HG03159 (cell line): ENCODE results near the gene PYCARD.
"Not testable (repeated sequence)": the region's sequence is repeated elsewhere in the genome, so short reads cannot be mapped to it uniquely, and the experiment has no call there.

ENCODE experiments used
- ATAC-seq: cut with Tn5 transposase; IDR thresholded peaks from one replicate; pipeline ENCODE4 v1.9.1; 2021; ENCODE audit warnings: mild to moderate bottlenecking, moderate library complexity; ENCODE audit not compliant: unreplicated experiment

Gene PYCARD

DNA sequence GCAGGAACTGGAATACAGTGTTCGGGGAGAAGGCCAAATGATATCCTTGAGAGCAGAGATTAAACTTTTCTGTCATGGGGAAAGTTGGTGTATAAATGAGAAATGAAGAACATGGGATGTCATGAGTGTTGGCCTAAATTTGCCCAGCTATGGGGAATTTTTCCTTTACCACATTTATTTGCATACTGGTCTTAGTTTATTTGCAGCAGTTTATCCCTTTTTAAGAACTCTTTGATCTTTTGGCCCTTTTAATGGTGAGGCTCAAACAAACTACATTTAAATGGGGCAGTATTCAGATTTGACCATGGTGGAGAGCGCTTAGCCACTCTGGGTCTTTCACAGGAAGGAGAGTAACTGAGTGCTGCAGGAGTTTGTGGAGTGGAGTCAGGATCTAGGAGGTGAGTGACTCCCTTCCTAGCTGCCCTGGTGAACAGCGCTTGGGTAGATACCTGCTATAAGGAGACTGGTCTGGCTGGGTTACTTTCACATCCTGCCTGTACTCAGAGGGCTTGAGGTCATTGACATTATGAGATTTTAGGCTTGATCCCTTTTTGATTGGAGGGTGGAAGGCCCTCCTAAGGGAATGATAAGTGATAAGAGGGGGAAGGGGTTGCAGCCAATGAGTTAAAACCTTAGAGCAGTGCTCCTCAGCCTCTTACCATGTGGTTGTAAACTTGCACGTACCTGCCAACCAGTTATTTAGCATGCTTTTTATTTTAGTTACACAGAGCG, 10.7 kb downstream of the PYCARD start:
- no peak for ATAC-seq

DNA sequence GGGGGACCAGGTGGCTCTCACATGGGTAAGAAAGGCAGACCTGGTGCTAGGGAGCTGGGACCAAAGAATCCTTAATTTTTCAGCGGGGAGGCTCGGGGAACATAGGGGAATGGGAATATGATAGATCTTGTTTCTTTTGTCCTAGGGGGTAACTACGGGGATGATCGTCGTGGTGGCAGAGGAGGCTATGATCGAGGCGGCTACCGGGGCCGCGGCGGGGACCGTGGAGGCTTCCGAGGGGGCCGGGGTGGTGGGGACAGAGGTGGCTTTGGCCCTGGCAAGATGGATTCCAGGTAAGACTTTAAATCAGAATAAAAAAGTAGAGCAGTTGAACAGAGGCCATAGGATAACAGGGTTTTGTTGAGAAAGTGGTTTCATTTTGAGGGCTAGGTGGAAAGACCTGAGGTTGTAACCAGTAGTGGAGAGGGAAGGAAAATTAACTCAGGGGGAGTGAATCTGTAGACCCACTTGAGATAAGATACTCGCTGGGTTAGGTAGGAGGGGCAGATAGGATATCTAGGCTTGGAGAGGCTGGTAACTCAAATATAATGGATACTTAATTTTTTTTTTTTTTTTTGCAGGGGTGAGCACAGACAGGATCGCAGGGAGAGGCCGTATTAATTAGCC, 11.6 kb downstream of the PYCARD start:
- no peak for ATAC-seq

DNA sequence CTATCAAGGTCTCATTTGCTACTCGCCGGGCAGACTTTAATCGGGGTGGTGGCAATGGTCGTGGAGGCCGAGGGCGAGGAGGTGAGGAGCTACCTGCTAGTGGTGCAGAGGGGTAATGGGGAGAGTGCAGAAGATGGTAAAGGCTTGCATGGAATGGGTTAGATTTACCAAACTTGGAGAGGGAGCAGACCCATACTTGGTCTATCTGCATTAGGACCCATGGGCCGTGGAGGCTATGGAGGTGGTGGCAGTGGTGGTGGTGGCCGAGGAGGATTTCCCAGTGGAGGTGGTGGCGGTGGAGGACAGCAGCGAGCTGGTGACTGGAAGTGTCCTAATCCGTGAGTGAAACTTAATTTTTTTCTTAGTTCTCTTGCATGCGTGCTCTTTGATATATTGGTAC, 12.5 kb downstream of the PYCARD start:
- ATAC-seq = no peak

GRCh38 chr16:31189412-31189778, 13.2 kb downstream of the PYCARD start:
- no peak for ATAC-seq

- ATAC-seq = no peak
Observed at GRCh38 chr16:31188450-31189411, 13.8 kb downstream of the PYCARD start.

DNA sequence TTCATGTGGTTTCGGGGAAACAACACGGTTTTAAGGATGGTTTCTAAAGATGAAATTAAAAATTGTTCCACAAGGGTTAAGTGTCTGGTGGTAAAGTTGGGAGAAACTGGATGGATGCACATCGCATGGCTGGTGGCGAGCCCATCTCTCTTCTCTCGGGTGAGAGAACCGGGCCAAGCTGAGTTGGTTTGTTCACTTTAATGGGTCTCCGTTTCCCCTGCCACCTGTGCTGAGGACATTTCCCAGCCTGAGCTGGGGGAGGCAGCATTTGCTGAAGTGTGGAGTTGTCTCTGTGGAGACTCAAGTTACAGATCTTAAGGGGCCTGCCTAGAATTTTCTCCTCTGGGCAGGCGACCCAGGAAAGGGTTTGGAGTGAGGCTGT, 14.8 kb downstream of the PYCARD start:
- ATAC-seq = no peak

DNA sequence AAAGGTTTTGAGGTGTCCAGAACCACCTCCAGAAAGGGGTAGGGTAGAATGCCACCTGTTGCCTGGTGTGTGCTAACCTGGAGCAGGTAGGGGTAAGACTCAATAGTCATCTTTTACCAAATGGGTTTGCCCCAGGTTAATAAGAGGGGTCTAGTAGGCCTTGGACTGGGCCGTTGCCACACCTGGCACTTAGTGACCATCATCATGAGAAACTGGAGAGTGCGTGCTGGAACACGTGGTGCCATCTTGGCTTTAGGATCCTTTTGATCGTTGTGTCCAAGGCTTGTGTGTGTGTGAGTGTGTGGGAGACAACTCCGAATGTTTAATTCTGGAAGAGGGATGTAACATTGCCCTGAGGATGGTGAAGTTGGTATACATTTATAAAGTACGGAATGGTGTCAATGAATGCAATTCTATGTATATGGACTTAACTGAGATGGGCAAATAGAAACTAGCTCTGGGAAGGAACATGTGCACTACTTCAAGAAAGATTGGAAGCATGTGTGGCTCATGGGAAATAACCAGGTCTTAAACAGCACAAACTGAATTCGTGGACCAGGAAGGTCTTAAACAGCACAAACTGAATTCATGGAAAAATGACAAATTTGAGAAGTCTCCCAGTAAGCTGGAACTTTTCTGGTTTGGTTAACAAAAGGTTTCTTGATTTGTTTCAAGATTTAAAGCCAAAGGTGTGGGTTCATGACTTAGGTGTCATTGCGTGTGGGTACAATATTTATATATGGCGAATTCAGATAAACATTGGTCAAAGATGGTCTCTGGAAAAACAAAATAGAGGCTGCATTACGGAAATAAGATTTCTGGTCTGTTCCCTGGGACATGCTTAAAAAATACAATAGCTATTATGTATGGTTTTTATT, 15.4 kb downstream of the PYCARD start:
- ATAC-seq = no peak

- ATAC-seq = no peak
Observed at GRCh38 chr16:31186176-31186575, 16.4 kb downstream of the PYCARD start.

- ATAC-seq = no peak
Observed at GRCh38 chr16:31185339-31185738, 17.2 kb downstream of the PYCARD start.

DNA sequence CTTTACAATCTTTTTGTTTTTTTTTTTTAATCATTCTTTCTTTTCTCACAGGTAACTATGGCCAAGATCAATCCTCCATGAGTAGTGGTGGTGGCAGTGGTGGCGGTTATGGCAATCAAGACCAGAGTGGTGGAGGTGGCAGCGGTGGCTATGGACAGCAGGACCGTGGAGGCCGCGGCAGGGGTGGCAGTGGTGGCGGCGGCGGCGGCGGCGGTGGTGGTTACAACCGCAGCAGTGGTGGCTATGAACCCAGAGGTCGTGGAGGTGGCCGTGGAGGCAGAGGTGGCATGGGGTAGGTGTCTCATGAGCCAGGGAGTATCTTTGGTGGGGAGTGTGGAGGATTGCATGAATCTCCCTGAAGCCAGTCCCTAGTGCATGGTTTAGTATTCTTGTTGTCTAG, 17.7 kb downstream of the PYCARD start:
- no peak for ATAC-seq

DNA sequence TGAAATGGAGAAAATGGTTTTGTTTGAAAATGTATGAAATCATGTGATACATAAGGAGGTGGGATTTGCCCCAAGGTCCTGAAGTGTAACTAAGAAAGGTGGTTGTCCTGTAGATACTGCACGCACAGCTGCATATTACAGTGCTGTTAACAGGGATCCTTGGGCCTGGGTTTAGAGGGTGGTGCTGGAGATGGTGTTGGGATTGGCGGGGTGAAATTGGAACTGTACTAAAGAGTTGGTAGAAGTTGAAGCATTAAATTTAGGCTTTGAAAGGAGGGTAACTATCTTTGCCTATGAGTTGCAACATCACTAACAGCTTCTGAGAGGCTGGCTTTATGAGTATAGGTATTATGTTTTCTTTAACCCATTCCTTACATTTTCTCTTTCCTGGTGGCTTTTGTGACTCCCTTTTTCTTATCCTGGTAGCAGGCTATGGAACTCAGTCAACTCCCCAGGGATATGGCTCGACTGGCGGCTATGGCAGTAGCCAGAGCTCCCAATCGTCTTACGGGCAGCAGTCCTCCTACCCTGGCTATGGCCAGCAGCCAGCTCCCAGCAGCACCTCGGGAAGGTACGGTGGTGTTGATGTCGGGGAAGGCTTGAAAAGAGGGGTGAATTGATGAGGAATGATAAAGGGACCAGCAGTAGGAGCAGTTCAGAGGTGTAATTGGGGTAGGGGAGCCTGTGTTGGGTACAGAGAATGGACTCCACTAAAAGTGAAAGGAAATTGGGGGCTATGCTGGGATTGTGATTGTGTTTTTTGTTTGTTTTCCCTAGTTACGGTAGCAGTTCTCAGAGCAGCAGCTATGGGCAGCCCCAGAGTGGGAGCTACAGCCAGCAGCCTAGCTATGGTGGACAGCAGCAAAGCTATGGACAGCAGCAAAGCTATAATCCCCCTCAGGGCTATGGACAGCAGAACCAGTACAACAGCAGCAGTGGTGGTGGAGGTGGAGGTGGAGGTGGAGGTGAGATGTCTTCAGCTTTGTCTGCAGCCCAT, 18.8 kb downstream of the PYCARD start:
- no peak for ATAC-seq

GRCh38 chr16:31182391-31182790, 20.2 kb downstream of the PYCARD start:
- ATAC-seq = no peak

DNA sequence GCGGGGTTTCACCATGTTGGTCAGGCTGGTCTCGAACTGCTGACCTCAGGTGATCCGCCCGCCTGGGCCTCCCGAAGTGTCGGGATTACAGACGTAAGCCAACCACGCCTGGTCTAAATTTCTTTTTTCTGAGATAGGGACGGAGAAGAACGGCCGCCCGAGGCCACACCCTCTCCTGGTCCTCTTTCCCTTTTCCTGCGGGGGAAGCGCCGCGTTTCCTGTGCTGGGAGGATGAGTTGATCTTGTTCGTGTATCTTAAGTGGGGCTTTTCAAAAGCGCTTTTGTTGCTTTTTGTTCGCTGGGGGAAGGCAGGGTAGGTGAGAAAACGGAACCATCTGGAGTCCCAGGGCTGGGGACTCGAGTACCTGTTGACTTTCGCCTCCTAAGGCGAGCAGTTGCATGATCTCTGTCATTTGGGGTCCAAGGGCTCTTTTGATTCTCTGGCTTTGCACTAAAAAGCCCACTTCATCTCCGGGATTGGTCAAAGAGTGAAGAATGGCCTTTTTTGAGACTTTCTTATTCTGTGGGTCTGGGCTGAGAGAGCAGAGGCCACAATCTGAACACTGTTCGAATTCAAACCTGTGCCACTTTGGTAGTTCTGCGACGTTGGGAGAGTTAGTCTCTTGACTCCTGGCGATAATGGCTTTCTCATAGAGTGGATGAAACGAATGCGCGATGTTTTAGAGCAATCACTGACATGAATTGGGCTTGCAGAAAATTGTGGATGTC, 21.3 kb downstream of the PYCARD start:
- no peak for ATAC-seq

DNA sequence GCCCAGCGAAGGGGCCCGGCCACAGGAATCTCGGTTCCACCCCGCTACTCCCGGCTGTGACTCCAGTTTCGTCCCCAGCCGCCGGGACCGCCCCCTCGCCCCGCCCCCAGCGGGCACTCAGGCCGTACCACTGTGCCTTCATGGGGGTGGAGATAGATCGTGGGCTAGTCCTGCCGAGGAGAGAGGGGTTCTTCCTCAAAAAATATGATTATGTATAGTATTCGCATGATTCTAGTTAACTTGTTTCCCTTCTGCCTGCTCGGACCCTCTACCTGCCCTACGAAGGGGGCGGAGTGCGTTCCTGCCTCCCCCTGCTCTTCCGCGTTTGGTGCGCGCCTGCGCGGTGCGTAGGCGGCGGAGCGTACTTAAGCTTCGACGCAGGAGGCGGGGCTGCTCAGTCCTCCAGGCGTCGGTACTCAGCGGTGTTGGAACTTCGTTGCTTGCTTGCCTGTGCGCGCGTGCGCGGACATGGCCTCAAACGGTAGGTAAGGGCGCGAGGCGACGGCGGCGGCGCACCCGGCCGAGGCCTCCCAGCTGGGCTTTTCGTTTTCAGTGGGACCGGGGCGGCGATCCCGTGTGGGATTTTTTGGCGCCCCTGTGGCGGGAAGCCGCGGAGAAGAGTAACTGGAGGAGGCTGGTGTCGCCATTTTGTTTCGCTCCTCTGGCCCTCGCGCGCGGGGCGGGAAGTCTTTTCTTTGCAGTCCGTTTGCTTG, 22.7 kb downstream of the PYCARD start, which contains the start of gene FUS:
Gene FUS, plus strand, starts transcription at position 393 of the 713 bp plus-strand sequence. Its CDS starts 76 bp downstream, at position 469.
- ATAC-seq = peak; percentile 45

DNA sequence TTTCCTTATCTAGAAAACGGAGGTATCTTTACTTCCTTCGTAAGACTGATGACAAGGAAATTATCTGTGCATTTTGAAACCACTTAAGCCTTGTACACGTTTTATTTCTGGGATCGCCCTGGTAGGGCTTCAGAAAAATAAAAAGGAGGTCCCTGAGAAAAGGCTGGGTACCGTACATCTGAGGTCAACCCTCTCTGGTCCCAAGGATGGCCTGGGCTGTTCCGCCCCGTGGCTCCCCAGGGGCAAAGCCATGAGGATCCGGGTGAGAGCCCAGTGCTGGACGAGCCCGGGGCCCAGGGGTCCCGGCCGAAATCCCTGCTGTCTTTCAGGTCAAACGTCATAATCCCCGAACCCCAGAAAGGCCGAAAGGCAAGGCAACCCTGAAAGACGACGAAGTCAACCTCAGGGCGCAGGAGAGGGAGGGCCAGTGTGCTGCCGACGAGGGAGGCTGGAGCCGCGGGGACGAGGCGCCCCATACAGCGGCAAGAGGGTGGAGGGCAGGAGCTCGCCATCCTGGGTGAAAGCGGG, 23.3 kb downstream of the PYCARD start:
- peak; percentile 11 for ATAC-seq

DNA sequence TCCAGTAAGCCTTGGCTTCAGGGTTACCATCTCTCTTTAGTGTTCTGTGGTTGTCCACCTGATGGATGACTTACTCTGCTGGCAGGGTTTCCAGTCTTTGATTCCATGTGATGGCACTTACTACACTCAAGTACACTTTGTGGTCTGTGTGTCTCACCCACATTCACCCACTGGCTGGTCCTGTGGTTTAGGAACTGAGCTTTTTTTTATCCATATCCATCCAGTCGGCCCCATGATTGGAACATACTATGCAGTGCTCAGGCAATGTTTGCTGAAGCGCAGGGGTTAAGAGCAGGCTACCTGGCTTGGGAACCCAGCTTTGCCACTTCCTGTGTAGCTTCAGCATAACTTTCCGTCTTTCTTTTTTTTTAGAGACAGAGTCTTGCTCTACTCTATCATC, 25.4 kb downstream of the PYCARD start:
- no peak for ATAC-seq

DNA sequence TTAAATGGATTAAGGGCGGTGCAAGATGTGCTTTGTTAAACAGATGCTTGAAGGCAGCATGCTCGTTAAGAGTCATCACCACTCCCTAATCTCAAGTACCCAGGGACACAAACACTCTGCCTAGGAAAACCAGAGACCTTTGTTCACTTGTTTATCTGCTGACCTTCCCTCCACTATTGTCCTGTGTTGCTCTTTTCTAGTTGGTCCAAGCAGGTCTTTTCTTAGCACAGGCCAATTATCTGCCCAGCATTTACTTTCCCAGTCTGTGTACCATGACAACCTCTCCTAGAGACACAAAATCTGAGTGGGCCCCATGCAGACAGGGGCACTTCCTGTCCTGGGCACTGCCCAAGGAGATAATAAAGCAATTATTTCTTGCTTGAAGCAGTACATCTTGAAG, 32.5 kb downstream of the PYCARD start:
- not testable (repeated sequence) for ATAC-seq

- ATAC-seq = no peak
Observed at GRCh38 chr16:31168848-31169247, 33.7 kb downstream of the PYCARD start.
